Measurements from ENCODE around the gene ADGRG6.

ADGRG6 gene

GRCh38 chr6:142349215-142349823, 47.5 kb downstream of the ADGRG6 start:
- DNase-seq (ENCODE audit: low read depth) = no peak

DNA sequence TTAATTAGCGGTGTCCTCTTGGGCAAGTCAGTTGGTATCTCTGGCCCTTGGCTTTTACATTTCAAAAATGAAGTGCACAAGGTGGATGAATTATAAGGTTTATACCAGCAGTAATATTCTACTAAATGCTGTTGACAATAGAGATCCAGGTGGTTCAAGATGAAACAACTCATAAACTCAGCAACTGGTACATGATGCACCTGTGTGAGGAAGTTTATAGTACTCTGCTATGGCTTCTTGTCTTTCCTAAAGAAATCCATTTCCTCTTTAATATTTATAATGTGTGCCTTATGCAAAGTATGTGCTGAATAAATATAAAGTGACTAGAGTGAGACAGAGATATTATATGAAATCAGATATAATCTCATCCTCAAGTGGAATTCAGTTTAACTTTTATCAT, 48.5 kb downstream of the ADGRG6 start:
- no peak for DNase-seq (ENCODE audit: low read depth)

DNA sequence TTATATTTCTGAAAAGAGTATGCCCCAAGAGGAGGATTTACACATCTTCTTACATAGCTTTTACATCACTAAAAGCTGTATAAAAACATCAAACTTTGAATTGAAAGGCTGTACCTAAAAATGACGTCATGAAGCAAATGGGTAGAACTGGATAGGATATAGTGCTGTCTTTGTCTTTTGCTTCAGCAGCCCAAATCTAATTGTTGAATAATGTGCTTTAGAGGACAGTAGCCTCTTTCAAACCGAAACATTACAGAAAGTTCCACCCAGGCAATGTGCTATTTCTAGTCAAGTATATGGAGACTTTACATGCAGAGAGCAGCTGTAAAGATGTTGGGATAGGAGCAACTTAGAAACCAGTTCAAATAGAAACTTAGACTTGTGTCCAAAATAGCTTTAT, 51.9 kb downstream of the ADGRG6 start:
- no peak for DNase-seq (ENCODE audit: low read depth)

- no peak for DNase-seq (ENCODE audit: low read depth)
Measured at GRCh38 chr6:142354650-142355049, 52.8 kb downstream of the ADGRG6 start.

GRCh38 chr6:142355520-142356174, 53.8 kb downstream of the ADGRG6 start:
- DNase-seq (ENCODE audit: low read depth) = no peak

GRCh38 chr6:142356201-142356883, 54.5 kb downstream of the ADGRG6 start:
- DNase-seq (ENCODE audit: low read depth) = no peak

- no peak for DNase-seq (ENCODE audit: low read depth)
Measured at GRCh38 chr6:142356884-142357225, 55.0 kb downstream of the ADGRG6 start.

- DNase-seq (ENCODE audit: low read depth) = no peak
Measured at GRCh38 chr6:142357879-142358278, 56.1 kb downstream of the ADGRG6 start.

GRCh38 chr6:142359271-142359960, 57.6 kb downstream of the ADGRG6 start:
- no peak for DNase-seq (ENCODE audit: low read depth)

GRCh38 chr6:142361345-142361744, 59.5 kb downstream of the ADGRG6 start:
- no peak for DNase-seq (ENCODE audit: low read depth)

- no peak for DNase-seq (ENCODE audit: low read depth)
Measured at GRCh38 chr6:142361779-142362750, 60.3 kb downstream of the ADGRG6 start.

GRCh38 chr6:142367061-142367460, 65.3 kb downstream of the ADGRG6 start:
- DNase-seq (ENCODE audit: low read depth) = no peak

DNA sequence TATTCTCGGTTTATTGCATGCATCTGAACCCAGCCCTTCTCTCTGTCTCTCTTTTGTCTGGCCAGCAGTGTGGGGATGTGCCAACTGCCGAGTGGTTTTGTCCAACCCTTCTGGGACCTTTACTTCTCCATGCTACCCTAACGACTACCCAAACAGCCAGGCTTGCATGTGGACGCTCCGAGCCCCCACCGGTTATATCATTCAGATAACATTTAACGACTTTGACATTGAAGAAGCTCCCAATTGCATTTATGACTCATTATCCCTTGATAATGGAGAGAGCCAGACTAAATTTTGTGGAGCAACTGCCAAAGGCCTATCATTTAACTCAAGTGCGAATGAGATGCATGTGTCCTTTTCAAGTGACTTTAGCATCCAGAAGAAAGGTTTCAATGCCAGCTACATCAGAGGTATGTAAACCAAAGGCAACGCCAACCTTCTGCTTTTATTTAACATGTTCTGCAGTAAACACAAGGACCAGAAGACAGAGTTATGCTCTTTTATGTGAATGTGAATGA, 65.8 kb downstream of the ADGRG6 start:
- DNase-seq (ENCODE audit: low read depth) = no peak

GRCh38 chr6:142369266-142369665, 67.5 kb downstream of the ADGRG6 start:
- no peak for DNase-seq (ENCODE audit: low read depth)

GRCh38 chr6:142372348-142372747, 70.5 kb downstream of the ADGRG6 start:
- no peak for DNase-seq (ENCODE audit: low read depth)

- DNase-seq (ENCODE audit: low read depth) = no peak
Measured at GRCh38 chr6:142373268-142374090, 71.7 kb downstream of the ADGRG6 start.

DNA sequence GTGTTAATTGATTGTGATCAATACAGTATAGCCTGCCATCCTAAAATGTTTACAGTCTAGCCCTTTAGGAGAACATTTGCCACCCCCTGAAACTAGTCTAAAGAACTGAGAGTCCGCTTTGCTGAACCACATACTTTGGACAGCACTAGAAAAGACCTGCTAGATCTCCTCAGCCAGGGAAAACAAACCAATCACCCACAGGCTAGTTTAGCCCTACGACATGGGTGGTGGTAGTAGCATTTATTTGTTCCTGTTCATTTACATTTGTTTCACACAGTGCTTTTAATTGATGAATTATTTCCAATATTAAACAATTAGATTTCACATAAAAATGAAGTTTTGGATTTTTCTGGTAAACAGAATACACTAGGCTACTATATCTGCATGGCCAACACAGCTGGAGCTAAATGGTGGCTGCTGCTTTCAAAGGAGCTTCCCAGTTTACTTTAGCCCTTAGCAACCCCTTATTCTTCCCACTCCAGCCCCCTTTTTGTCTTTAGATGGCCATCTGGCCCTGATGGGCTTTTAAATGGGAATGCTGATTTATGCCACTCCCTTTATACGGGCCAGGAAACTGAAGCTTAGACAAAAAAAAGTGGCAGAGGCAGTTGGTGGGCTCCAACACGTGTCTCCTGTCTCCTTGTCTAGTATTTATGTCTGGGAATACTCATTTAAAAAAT, 72.4 kb downstream of the ADGRG6 start:
- no peak for DNase-seq (ENCODE audit: low read depth)

GRCh38 chr6:142374965-142375733, 73.3 kb downstream of the ADGRG6 start:
- DNase-seq (ENCODE audit: low read depth) = no peak

GRCh38 chr6:142376115-142376514, 74.3 kb downstream of the ADGRG6 start:
- no peak for DNase-seq (ENCODE audit: low read depth)
